Fibroblast of pulmonary artery (primary cell): ENCODE measurements around the gene KRT5.
"Not testable (repeated sequence)": the region's sequence is repeated elsewhere in the genome, so short reads cannot be mapped to it uniquely, and the experiment has no call there.

Experiments
- DNase-seq: peaks from one replicate; pipeline ENCODE4 v3.0.0-alpha.2; 2010; ENCODE audit warnings: low read depth
- H3K4me3 ChIP-seq: replicated peaks from 2 replicates; pipeline ENCODE4 v1.5.1; 2011; ENCODE audit warnings: low read depth, mild to moderate bottlenecking, control low read depth, low read length, moderate library complexity
- TF ChIP-seq, protein P1 (sequence below): IDR thresholded peaks from 2 replicates; pipeline ENCODE4 v1.5.1; 2011; ENCODE audit warnings: mild to moderate bottlenecking, control low read depth, low read length, inconsistent platforms; ENCODE audit errors: missing control alignments

Gene KRT5

DNA sequence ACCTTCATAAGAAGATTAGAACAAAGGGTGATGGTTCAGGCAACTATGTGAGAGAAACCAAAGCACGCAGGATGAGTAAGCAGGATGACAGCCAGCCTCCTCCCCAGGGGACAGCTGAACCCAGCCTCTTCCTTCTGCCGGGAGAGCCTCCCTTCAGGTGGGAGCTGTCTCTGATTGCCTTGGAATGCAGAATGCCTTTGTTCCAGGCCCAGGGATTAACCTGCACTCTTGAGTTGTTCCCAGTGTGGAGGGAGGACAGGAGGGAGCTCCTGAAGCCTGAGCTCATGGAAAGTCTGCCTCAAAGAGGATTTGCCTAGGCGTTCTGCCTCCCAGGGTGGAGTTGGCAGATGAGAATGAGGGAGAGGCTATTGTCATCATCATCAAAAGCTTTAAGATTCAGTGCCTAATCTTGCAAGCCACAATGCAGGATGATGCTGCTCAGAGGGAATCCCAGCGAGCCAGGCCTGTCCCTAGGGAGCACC is 23.6 kb downstream of the KRT5 start:
- TF ChIP-seq, protein P1, sequence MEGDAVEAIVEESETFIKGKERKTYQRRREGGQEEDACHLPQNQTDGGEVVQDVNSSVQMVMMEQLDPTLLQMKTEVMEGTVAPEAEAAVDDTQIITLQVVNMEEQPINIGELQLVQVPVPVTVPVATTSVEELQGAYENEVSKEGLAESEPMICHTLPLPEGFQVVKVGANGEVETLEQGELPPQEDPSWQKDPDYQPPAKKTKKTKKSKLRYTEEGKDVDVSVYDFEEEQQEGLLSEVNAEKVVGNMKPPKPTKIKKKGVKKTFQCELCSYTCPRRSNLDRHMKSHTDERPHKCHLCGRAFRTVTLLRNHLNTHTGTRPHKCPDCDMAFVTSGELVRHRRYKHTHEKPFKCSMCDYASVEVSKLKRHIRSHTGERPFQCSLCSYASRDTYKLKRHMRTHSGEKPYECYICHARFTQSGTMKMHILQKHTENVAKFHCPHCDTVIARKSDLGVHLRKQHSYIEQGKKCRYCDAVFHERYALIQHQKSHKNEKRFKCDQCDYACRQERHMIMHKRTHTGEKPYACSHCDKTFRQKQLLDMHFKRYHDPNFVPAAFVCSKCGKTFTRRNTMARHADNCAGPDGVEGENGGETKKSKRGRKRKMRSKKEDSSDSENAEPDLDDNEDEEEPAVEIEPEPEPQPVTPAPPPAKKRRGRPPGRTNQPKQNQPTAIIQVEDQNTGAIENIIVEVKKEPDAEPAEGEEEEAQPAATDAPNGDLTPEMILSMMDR: no peak
- peak; percentile 75 for DNase-seq
- no peak overlapping the region for H3K4me3 ChIP-seq

DNA sequence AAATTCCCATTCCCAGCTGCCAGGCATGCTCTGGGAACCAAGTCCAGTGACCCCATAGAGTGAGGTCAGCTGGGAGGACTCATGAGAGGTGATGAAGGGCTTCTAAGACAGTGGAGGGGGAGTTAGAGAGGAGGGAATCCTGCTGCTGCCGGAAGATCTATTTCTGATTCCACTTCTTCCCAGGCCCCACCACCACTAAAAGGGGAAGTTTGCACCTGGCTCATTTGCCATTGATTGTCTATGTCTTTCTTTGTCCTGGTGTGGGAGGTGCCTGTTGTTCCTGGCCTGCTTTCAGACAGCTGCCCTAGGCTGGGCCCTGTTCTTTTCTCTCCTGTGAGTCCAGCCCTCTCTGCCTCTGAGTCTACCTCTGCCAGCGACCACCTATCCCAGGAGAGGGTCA is 24.1 kb downstream of the KRT5 start:
- H3K4me3 ChIP-seq: no peak overlapping the region
- TF ChIP-seq, protein P1: no peak
- peak; percentile 36 for DNase-seq

DNA sequence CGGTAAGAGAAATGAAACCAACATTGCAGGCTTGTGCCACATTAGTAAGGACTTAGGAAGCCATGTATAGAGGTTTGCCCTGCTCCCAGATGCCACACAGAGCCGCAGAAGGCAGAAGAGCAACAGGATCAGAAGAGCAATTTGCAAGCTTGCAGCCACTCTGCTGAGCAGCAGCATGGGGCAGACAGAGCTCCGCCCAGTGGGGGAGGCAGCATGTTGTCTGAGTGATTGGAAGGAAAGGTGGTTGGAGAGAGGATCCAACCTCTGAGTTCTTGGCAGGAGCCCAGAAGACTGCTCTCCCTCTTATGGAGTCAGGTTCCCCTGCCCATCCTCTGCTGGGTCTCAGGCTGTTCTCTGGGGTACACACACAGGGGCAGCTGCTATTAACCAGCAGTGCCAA is 24.8 kb downstream of the KRT5 start:
- H3K4me3 ChIP-seq: no peak overlapping the region
- TF ChIP-seq, protein P1: no peak
- peak; percentile 50 for DNase-seq

DNA sequence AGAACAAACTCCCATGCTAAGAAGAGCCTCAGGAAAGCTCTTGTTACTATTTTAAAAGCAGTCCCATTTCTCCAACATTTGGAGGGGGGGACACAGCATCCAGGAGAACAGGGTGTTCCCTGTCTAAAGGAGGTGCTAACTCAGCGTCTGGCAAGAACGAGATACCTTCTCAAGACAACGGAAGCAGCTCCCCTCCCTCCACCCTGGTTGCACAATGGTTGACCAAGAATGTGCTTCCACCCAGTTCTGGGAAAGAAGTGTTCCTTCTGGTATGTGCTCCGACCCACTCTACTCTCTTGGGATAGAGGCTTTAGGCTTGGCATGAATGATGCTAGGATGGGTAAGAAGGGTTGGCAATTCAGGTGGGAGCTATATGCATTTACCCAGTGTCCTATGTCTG is 25.7 kb downstream of the KRT5 start:
- peak; percentile 88 for DNase-seq
- H3K4me3 ChIP-seq: no peak overlapping the region
- TF ChIP-seq, protein P1: no peak

DNA sequence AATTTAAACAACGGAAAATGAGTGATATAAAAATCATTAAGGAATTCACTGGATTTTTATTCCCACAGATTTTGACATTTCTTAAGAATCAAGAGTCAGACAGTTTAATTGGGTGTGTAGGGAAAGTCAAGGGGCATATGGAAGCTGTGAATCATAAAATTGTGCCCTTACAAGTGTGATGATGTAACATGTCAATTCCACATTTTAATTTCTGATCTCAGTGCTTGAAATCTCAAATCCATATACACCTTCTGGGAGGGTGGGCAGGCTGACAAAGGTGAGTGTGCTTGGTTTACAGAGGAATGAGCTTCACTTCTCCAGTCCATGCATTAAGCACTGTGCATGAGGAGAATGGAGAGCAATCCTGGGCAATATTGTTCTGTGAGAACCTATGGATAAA is 26.1 kb downstream of the KRT5 start:
- no peak overlapping the region for H3K4me3 ChIP-seq
- peak; percentile 16 for DNase-seq
- TF ChIP-seq, protein P1: no peak

DNA sequence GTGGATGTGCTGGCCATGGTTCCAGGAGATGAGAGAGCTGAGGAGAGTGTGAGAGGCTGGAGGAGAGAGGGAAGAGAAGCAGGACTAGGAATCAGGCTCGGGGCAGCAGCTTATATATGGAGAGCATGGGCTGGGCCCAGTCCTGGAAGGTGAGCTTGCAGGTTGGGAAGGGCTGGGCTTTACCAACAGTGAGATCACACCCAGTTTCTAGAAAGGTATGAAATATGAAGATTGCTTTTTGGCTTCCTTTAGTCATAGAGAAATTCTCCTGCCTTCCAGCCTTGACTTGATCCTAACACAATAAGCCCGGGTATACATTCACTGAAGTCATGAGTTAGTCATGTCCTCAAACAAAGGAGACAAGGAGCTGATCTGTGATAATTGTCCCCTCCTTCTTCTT is 27.0 kb downstream of the KRT5 start, which contains the start of gene KRT6A:
Gene KRT6A (minus strand): TSS at position 86 of the 400 bp plus-strand sequence. CDS start 69 bp downstream, at position 17.
- DNase-seq: no peak
- TF ChIP-seq, protein P1: no peak
- no peak within 1 kb of the TSS for H3K4me3 ChIP-seq

DNA sequence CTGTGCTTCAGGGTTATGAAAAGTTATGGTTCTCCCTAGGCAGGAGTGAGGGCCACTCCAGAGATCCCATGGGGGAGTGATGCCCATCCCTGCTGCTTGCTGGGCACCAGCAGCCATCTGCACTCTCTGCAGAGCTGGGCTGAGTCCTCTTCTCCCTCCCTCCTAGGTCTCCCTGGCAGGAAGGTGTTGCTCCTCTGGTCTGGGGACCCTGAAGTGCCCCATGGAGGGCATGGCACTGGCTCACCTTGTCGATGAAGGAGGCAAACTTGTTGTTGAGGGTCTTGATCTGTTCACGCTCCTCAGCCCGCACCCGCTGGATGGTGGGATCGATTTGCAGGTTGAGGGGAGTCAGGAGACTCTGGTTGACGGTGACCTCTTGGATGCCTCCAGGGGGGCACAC is 27.8 kb downstream of the KRT5 start:
- not testable (repeated sequence) for H3K4me3 ChIP-seq, DNase-seq

DNA sequence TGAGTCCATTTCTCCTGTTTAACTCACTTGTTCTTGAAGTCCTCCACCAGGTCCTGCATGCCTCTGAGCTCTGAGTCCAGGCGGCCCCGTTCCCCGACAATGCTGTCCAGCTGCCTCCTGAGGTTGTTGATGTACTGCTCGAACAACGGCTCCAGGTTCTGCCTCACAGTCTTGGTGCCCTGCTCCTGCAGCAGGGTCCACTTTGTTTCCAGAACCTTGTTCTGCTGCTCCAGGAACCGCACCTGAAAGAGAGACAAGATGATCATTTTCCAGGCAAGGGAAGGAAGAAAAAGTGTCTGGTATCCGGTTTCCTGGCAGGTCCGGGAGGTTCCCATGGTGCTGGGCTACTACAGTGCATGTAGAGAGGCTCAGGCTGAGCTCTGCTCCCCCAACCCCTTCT is 28.7 kb downstream of the KRT5 start:
- DNase-seq, H3K4me3 ChIP-seq: not testable (repeated sequence)
